GM18505 (cell line): ENCODE data around the gene ARL15.

Experiments used
- ATAC-seq: cut with Tn5 transposase; IDR thresholded peaks from one replicate; pipeline ENCODE4 v1.9.1; 2021; ENCODE audit not compliant: unreplicated experiment
- POLR2A ChIP-seq: IDR thresholded peaks from 4 replicates; pipeline ENCODE4 v1.6.1; 2011; ENCODE audit warnings: borderline replicate concordance; ENCODE audit not compliant: insufficient read depth, insufficient read length; ENCODE audit errors: extremely low read depth

ARL15 gene

GRCh38 chr5:54093861-54094260 lies 216.5 kb downstream of the ARL15 start:
- ATAC-seq: no peak
- no peak for TF ChIP-seq POLR2A

GRCh38 chr5:54093081-54093492 lies 217.3 kb downstream of the ARL15 start:
- ATAC-seq: no peak
- no peak for TF ChIP-seq POLR2A

GRCh38 chr5:54091307-54092130 lies 218.9 kb downstream of the ARL15 start:
- ATAC-seq: no peak

DNA sequence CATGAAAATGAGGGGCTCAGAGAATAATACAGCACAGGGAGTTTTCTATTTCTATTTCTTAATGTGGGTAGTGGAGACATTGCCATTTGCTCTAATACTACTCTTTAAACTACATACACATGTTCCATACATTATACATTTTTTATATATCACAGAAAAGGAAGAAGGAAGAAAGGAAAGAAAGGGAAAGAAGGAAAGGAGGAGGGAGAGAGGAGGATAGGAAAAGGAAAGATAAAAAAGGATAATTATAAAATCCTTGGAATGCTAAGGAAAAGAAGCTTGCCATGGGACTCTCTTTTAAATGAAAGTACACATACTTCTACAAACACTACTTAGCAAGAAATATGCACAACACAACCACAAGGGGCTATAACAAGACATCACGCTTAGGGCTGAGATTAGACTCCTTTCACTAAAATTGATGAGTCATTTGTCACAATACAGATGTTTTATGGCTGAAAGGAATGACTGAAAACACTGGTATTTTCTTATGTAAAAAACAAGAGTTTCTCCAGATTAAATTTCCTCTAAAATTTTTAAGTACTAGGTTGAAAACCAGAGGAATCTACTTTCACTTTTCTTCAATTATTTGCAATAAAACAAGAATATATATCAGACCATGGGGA lies 219.8 kb downstream of the ARL15 start:
- no peak for TF ChIP-seq POLR2A
- no peak for ATAC-seq

More at GRCh38 chr5:54091307-54092130, 218.9 kb downstream of the ARL15 start:
- TF ChIP-seq POLR2A: no peak

GRCh38 chr5:54088081-54088480 lies 222.3 kb downstream of the ARL15 start:
- TF ChIP-seq POLR2A: no peak
- no peak for ATAC-seq

DNA sequence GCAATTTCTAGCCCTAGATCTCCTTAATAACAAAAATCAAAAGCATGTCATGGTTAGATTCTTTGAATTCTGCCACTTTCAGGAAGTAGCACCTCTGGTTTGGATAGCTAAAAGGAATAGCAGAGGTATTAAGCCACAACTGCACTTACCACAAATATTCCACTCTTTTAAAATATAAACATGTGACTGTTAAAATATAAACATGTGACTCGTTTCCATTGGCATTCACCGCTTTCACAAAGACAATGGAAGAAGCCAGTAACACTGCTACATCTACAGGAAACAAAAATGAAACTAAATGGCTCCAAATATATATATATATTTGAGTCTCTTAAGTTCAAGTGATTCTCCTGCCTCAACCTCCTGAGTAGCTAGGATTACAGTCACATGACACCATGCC lies 222.9 kb downstream of the ARL15 start:
- ATAC-seq: no peak
- TF ChIP-seq POLR2A: no peak

- TF ChIP-seq POLR2A: no peak
- no peak for ATAC-seq
Observed at GRCh38 chr5:54086191-54086590, 224.2 kb downstream of the ARL15 start.

DNA sequence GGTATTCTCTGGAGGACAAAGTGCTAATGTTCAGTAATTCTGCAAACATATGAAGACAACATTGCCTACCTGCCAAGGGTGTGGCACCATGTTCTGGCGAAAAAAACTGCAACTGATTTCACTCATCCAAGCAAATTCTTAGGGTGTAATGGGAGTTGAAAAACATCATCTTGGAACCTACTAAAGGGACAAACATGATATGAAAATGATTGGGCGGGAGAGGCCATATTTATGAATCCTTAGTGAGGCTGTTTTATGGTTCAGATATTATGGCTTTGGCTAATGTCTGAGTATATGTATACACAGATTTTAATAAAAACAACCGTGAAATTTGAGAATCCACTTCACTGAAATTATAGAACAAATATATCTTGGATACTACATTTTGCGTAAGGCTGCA lies 225.7 kb downstream of the ARL15 start:
- no peak for TF ChIP-seq POLR2A
- no peak for ATAC-seq

DNA sequence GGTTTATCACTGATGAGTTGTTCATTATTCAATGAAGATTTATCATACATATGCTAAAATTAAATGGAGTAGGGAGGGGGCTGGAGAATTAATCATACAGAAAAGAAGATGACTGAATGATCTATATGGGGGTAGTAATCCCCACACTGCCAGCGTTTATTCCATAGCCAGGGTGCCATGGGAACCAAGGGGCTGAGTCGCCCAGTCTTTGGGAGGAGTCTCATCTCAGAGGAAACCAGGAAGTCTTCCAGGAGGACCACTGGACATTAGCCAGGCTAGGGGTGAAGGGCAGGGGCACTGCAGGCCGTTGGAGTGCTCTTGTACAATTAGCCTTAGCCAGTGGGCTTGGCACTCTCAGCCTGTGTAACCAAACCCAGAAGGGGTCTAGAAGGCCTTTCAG lies 226.5 kb downstream of the ARL15 start:
- ATAC-seq: no peak
- TF ChIP-seq POLR2A: no peak

DNA sequence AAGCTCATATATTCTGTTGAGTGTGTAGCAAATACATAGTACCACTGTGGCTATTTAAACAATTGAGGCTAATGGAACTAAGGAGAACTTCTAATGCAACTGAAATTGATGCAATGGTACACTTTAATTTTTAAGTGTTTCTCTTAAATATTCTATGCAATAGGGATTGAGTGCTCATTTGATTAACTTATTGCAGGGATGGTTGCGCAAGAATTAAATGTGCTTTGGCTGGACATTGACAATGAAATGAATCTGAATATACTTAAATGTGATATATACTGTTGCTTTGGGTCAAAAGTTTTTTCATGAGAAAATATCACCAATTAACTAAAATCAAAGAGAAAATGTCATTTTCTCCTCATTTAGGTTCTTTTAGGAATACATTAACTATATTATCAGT lies 227.1 kb downstream of the ARL15 start:
- no peak for TF ChIP-seq POLR2A
- ATAC-seq: no peak

DNA sequence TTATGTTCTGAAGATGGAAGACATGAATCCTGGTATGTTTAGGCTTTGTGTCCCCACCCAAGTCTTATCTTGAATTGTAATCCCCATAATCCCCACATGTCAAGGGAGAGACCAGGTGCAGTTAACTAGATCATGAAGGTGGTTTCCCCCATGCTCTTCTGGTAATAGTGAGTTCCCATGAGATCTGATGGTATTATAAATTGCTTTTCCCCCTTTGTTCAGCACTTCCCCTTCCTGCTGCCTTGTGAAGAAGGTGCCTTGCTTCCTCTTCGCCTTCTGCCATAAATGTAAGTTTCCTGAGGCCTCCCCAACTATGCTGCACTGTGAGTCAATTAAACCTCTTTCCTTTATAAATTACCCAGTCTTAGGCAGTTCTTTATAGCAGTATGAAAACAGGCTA lies 229.0 kb downstream of the ARL15 start:
- no peak for TF ChIP-seq POLR2A
- ATAC-seq: no peak

- no peak for ATAC-seq
- TF ChIP-seq POLR2A: no peak
Observed at GRCh38 chr5:54080831-54081230, 229.5 kb downstream of the ARL15 start.

DNA sequence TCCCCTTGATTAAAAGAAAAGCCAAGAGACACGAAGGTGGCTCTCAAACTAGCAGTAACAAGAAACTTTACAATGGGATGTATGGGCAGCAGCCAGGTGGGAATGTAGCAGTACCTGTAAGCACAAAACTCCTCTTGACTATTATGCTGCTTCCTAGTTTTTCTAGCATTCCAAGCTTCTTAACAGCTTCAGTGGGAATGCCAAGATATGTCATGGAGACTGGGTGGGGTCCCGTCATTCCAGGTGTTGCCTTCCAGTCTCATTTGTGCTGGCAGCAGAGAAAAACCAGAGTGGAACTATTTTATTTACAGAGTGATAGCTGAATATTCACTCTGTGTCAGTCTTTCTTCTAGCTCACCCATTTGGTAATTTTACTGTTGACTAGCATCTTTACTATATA lies 236.6 kb downstream of the ARL15 start:
- no peak for TF ChIP-seq POLR2A
- ATAC-seq: no peak

DNA sequence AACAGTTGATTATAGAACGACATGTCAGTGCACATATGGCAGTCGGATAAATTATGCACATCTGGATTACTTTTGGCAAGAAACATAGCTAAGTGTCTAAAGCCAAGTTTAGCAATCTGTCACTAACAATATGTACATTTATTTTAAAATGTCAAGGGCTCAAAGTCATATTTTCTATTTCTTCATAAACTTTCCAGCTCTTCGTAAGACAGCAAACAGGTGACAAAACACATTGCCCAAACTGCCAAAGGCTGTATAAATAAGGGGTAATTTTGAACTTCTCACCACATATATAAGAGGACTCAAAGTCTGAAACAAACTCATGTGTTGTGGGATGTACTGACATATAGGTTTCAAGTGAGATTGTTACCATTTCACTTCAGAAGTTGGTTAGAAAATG lies 237.2 kb downstream of the ARL15 start:
- no peak for ATAC-seq
- no peak for TF ChIP-seq POLR2A
